T-helper 2 cell (primary cell): ENCODE measurements around the gene PTCRA.
A peak's percentile ranks its signal among the peaks of the same experiment; 100 is the strongest.
"Not testable (repeated sequence)": the region's sequence is repeated elsewhere in the genome, so short reads cannot be mapped to it uniquely, and the experiment has no call there.

ENCODE experiments used
- DNase-seq, 5 experiments: peaks; one replicate each; pipeline versions ENCODE4 v3.0.0 to v3.0.0-alpha.2; 2012 to 2022

The PTCRA gene

DNA sequence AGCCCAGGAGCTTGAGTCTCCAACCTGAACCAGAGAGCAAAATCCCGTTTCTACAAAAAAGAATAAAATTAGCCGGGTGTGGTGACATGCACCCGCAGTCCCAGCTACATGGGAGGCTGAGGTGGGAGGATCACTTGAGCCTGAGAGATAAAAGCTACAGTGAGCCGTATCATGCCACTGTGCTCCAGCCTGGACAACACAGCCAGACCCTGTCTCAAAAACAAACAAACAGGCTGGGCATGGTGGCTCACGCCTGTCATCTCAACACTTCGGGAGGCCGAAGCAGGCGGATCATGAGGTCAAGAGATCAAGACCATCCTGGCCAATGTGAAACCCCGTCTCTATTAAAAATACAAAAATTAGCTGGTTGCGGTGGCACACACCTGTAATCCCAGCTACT lies 11.4 kb upstream of the PTCRA start:
- DNase-seq: no peak

DNA sequence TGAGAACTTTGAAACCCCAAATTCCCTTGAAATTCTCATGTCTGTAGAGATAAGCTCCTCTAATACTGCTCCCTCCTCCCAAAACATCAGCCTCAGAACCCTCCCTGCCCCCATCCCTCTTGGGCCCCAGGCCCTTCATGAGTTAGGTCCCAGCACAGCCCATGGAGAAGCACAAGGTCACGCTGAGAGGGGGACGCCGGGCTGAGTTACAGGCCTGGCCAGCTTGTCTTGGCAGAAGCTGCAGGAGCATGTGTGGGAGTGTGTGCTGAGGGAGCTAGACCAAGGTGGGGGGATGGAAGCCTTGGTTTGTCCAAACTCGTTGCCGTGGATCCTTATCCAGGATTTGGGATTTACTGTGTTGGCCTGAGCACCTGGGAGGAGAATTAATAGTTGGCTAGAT lies 8.5 kb upstream of the PTCRA start:
- no peak for DNase-seq

DNA sequence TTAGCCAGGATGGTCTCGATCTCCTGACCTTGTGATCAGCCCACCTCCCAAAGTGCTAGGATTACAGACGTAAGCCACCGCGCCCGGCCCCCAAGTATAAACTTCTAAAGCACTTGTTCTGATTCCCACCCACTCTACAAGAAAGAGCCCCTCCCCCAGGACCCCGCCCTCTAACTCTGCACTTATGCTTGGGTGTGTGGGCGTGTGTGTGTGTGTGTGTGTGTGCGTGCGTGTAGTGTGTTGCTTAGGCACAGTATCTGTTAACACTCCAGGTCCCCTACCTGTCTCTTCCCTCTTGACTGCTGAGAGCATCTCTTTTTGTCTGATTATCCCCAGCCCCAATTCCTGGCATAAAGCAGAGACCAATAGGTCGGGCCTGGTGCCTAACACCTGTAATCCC lies 6.0 kb upstream of the PTCRA start:
- peak in 1 of 5 experiments; percentile 21 for DNase-seq

DNA sequence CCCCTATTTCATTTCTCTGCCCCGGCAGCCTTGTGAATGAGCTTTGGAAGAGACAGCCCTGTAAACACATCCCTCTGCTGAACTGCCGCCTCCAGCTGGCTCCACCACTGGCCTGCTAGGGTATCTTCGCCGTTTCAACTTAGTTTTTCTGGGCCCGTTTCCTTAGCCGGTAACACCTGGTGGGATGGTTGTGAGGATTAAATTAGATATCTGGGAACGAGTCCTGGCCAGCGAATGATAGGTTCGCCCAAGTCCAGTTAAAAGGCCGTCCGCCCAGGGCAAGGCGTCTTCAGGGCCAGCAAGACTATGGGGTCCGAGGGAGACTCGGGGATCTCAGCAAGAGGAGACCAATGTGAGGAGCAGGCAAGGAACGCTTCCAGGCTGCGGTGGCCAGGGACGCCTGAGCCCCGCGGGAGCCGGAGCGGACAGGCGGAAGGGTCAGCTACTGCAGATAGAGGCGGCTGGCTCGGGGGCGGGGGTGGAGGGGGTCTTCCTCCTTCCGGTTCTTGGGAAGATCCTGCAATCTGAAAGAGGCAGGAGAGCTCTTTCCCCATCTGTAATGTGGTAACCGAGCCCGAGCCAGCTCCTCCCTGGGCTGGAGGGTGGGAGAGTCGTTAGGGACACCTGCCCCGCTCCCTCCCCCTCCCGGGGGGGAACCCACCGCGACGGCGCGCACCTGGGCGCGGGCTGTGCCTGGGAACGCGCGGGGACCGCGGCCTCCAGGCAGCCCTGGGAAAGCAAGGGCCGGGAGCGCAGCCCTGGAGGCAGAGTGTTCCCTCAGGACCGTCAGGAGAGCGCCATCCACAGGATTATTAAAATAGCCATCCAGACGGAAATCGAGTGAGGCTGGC lies 4.5 kb upstream of the PTCRA start:
- DNase-seq: no peak

DNA sequence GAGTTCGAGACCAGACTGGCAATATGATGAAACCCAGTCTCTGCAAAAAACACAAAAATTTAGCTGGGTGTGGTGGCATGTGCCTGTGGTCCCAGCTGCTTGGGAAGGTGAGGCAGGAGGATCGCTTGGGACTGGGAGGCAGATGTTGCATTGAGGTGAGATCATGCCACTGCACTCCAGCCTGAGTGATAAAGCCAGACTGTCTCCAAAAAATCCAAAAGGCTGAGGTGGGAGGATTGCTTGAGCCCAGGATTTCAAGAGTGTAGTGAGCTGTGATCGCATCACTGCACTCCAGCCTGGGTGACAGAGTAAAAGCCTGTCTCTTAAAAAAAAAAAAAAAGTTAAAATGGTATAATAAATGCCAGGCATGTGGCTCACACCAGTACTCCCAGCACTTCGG lies 1.3 kb upstream of the PTCRA start:
- DNase-seq: no peak

DNA sequence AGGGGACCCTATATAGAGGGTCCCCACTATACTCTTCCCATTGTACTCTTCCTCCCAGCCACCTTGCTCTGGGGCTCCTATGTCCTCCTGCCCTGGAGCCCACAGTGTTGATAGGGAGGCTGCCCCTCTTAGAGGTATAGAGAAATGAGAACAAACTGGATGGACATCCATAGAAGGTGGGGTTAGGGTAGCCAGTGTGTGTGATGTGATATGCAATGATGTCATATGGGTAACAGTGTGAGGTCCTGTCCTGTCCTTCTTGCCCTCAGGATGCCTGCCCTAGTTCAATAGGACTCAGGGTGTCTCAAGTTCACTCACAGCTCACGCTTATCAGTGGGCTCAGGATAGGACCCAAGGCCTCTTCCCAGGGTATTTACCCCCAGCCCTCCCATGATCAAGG lies 435 bp downstream of the PTCRA start:
- no peak for DNase-seq

DNA sequence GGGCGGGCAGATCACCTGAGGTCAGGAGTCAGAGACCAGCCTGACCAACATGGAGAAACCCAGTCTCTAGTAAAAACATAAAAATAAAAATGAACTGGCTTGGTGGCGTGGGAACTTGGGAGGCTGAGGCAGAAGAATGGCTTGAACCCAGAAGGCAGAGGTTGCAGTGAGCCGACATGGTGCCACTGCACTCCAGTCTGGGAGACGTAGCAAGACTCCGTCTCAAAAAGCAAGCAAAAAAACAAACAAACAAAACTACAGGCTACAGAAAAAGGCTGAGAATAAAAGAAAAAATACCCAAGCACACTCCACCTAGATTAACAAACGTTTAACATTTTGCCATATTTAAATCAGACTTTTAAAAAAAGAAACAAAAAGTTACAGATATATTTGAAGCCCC lies 5.9 kb downstream of the PTCRA start:
- DNase-seq: no peak

DNA sequence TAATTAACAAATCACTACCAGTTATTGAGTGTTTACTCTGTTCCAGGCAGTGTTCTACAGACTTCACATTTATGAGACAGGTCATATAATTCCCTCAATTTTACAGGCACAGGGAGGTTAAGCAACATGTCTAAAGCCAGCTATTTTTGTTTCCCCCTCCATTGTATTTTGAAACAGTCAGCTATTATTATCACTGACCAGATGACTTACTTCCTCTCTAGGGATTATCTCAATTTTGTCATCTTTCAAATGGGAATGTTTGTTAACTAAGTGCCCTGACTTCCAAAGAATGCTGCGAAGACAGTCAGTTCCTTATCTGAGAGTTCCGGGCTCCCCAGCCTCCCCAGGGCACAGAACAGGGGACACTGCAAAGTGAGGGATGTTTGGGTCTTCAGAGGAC lies 7.8 kb downstream of the PTCRA start:
- no peak for DNase-seq

DNA sequence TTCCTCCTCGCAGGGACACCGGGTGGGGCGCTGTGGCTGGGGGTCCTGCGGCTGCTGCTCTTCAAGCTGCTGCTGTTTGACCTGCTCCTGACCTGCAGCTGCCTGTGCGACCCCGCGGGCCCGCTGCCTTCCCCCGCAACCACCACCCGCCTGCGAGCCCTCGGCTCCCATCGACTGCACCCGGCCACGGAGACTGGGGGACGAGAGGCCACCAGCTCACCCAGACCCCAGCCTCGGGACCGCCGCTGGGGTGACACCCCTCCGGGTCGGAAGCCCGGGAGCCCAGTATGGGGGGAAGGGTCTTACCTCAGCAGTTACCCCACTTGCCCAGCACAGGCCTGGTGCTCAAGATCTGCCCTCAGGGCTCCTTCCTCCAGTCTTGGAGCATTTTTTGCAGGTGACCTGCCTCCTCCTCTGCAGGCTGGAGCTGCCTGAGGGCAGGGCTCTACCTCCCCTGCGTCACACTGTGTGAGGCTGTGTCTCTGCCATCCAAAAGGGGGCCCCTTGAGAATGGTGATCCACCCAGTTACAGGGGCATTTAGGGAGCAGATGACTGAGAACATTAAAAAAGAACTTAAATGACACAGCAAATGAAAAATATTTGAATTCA lies 9.5 kb downstream of the PTCRA start:
- no peak for DNase-seq

DNA sequence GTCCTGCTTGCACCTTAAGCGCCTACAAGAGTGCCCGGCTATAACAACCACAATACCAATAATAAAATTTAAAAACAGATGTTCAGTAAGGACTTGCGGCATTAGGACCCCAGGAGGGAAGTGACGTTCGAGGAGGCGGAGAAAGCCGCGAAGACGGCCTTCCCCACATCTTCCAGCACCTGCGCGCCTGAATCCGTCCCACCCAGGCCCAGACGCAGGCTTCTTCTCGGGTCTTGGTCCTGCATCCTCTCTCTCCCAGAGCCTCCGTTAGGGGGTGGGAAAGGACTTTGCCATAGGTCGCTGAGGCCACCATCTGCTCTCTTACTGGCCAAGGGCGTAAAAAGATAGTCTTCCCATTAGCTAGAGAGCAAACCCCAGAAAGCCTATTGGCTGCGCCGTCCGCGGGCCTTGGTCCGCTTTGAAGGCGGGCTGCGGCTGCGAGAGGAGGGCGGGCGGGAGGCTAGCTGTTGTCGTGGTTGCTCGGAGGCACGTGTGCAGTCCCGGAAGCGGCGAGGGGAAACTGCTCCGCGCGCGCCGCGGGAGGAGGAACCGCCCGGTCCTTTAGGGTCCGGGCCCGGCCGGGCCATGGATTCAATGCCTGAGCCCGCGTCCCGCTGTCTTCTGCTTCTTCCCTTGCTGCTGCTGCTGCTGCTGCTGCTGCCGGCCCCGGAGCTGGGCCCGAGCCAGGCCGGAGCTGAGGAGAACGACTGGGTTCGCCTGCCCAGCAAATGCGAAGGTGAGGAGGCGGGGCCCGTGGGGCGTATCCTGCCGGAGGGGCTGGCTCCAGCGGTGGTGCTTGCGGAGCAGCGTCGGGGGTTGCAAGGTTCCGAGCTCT lies 13.3 kb downstream of the PTCRA start, which contains the start of gene CNPY3:
CNPY3 (plus strand) TSS at position 495 of the 835 bp plus-strand sequence; CDS start at position 586, 91 bp downstream.
- DNase-seq: peak; percentile 85 to 99 (median 92)

DNA sequence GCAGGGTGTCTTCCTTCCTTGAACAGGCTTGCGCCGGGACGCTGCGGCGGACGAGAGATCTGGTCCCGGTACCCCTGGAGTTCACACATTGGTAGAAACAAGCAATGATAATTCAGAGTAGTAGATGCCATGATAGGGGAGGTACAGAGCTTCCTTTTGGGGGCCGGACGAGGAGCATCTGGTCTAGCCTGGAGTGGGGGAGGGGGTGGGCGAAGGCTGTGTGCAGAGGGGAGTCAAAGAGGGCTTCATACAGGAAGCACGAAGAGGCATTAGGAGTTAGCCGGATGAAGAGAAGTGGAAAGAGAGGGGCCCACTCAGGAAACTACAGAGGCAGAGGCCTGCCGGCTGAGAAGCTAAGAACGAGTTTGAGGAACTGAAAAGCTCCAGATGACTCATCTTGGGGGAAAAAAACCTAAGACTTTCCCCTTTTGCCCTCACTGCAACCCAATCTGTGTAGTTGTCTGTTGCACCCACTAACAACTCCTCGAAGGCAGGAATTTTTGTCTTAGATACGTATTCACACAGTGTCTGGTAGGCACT lies 14.0 kb downstream of the PTCRA start:
- peak in 4 of 5 experiments; percentile 37 to 85 (median 45) for DNase-seq

DNA sequence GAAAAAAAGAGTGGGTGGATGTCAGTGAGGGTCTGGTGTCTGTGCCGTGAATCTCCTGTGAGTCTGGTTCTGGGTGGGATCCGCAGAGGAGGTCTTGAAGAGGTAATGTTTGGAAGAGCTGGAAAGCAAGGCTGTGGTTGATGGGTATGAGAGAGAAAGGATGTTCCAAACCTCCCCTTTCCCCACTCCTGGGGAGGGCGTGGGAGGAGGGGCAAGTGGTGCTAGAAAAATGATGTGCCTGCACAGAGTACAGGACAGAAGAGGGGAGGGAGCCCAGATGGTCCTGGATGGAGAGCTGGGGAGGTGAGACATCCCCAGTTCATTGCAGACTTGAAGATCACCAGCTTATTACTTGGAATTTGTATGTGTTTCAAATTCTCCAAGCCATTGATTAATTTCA lies 16.6 kb downstream of the PTCRA start:
- no peak for DNase-seq

DNA sequence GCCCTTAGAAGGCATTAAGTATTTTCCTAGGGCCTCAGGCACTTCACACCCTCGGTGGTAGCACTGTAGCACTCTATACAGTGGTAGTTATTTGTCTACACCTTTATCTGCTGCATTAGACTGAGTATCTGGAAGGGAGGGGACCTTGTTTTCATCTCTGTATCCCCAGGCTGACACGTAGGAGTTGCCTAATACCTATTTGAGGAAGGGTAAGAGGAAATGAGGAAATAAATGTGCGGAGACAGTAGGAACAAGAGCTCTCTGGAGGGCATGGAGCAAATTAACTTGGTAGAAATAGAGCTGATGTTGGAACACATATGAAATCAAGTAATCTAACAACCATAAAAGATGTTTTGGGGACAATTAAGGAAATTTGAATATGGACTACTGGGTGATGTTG lies 17.4 kb downstream of the PTCRA start:
- no peak for DNase-seq

DNA sequence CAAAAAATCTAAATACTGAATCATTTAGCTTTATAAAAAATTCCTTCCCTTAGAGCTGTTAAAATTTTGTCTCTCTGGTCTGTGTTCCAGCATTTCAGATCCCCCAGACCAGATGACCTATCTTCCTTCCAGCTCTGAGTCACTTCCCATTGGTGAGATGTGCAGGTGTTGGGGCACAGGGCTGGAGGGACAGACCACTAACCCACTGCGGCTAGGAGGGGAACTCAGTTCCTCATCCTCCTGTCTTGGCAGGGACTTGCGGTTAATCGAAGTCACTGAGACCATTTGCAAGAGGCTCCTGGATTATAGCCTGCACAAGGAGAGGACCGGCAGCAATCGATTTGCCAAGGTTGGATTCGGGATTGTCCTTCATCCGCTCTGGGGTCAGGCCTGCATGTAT lies 19.5 kb downstream of the PTCRA start:
- DNase-seq: no peak

DNA sequence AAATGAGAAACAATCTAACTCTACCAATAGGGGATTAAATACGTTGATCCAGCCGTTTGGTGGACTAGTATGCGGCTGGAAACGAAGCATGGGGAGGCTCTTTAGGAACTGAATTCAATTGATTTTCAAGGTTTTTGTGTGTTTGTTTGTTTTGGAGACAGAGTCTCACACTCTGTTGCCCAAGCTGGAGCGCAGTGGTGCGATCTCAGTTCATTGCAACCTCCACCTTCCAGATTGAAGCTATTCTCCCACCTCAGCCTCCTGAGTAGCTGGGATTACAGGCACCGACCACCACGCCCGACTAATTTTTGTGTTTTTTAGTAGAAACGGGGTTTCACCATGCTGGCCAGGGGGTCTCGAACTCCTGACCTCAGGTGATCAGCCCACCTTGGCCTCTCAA lies 20.5 kb downstream of the PTCRA start:
- DNase-seq: no peak

DNA sequence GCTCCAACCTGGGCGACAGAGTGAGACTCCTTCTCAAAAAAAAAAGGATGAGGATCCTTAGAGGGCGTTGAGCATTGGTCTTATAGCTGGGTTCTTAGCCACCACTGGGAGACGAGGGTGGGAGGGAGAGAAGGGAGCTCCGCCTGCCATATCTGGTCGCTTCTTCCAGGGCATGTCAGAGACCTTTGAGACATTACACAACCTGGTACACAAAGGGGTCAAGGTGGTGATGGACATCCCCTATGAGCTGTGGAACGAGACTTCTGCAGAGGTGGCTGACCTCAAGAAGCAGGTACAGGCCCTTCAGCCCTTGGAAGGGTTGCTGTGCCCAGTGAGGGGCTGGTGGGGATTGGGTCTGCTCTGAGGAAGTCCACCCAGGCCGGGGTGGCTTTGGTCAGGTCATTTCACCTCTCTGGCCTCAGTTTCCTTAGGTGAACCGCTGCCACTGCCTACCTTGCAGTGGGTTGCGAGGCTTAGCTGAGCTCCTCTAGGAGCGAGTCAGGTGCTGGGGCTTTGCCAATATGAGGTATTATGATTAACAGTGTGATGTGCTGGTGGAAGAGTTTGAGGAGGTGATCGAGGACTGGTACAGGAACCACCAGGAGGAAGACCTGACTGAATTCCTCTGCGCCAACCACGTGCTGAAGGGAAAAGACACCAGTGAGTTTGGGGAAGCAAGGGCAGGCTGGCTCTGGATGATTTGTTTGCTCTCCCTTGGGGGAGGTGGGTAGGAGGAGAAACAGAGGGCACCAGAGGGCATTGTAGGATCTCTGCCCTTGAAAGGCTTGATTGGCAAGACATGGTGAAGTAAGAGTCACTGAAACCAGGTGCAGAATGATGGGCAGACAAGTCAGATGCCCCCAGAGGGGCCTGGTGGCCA lies 21.9 kb downstream of the PTCRA start:
- DNase-seq: no peak

DNA sequence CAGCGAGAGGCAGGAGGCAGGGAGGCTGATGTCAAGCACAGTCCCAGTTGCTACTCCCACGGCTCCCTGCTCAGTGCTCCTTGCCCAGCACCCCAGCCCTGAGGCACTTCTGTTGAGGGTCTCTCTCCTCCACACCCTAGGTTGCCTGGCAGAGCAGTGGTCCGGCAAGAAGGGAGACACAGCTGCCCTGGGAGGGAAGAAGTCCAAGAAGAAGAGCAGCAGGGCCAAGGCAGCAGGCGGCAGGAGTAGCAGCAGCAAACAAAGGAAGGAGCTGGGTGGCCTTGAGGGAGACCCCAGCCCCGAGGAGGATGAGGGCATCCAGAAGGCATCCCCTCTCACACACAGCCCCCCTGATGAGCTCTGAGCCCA lies 22.6 kb downstream of the PTCRA start:
- DNase-seq: no peak

DNA sequence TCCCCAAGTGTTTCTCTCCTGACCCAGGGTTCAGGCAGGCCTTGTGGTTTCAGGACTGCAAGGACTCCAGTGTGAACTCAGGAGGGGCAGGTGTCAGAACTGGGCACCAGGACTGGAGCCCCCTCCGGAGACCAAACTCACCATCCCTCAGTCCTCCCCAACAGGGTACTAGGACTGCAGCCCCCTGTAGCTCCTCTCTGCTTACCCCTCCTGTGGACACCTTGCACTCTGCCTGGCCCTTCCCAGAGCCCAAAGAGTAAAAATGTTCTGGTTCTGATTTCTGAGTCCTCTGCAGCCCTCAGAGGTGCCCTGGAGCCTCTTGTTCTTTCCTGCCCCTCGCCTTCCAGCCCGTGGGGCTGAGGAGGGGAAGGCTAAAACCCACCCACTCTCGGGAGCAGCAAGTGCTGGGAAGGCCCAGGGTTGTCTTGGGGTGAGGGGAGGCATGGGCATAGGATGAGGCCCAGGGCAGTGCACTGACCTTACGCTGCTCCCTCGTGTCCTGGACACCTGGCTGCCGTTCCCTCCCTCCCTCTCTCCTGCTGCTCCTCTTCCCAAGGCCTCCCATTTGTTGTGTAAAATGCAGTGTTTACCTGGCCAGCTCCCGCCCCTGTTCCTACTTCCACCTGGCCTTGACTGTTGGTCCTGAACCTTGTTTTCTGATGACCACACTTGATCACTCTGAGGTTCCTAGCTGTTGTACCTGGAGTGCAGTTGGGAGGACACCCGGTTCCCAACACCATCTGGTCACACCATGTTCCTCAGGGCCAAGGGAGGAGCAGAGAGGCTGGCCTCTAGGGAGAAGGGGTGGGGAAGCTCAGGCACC lies 23.3 kb downstream of the PTCRA start:
- no peak for DNase-seq

DNA sequence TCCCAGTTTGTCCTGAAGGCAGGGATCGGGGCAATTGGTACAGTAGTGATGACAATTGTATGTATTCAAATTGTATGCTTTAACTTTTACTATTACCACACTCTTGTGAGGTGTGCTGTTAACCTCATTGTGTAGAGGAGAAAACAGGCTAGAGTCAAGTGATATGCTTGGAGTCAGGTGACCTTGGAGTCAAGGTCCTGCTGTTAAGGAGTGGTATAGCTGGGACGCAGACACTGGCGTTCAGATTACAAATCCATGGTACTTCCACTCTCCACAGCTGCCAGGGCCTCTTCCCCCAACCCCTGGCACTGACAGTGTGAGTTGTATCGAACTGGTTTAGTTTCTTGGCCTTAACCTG lies 23.9 kb downstream of the PTCRA start:
- DNase-seq: no peak

DNA sequence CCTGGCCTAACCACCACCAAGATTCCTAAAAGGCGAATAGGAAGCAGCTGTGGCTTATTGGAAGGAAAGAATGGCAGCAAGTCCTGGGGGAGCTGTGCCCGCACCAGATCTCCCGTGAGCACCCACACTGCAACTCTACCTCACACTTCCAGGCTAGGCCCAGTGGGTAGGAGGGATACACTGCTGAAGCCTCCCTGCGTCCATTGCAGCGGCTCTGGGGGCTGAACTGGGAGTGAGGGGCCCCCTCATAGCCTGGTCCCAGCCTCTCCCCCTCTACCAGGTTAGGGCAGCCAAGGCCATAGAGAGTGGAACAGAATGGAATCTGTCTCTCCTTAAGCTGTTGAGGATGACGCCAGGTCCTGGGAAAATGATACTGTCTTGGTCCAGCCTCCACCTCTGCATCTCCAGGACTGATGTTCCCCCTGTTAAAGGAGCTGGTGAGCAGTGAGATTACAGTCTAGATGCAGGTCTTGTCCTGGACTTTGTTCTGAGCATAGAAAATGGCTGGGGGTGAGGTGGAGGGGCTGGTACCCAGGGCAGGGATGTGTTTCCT lies 24.7 kb downstream of the PTCRA start:
- no peak for DNase-seq

DNA sequence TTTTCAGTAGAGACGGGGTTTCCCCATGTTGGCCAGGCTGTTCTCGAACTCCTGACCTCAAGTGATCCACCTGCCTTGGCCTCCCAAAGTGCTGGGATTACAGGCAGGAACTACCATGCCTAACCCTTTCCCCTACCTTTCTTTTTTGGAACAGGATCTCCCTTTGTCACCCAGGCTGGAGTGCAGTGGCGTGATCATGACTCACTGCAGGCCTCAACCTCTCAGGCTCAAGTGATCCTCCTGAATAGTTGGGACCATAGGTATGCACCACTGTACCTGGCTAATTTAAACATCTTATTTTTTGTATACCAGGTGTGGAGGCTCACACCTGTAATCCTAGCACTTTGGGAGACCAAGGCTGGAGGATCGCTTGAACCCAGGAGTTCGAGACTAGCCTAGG lies 25.5 kb downstream of the PTCRA start:
- DNase-seq: not testable (repeated sequence)
